Measurements from ENCODE around the gene TCEA2.

The TCEA2 gene

GRCh38 chr20:64057628-64058498, 5.1 kb upstream of the TCEA2 start:
- peak; percentile 92 for DNase-seq (ENCODE audit: low spot score)
- in situ Hi-C loops (cut with MboI; ENCODE audit: low sequenced_read_pairs, unreplicated experiment), result no loop called here

GRCh38 chr20:64058536-64058935, 4.5 kb upstream of the TCEA2 start:
- in situ Hi-C loops (cut with MboI; ENCODE audit: low sequenced_read_pairs, unreplicated experiment), result no loop called here
- TF ChIP-seq, protein P1, sequence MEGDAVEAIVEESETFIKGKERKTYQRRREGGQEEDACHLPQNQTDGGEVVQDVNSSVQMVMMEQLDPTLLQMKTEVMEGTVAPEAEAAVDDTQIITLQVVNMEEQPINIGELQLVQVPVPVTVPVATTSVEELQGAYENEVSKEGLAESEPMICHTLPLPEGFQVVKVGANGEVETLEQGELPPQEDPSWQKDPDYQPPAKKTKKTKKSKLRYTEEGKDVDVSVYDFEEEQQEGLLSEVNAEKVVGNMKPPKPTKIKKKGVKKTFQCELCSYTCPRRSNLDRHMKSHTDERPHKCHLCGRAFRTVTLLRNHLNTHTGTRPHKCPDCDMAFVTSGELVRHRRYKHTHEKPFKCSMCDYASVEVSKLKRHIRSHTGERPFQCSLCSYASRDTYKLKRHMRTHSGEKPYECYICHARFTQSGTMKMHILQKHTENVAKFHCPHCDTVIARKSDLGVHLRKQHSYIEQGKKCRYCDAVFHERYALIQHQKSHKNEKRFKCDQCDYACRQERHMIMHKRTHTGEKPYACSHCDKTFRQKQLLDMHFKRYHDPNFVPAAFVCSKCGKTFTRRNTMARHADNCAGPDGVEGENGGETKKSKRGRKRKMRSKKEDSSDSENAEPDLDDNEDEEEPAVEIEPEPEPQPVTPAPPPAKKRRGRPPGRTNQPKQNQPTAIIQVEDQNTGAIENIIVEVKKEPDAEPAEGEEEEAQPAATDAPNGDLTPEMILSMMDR (IDR thresholded peaks at IDR 0.05; ENCODE audit: borderline replicate concordance, control extremely low read depth, extremely low read depth, insufficient read depth, missing control alignments), result no peak
- no peak for DNase-seq (ENCODE audit: low spot score)

More at GRCh38 chr20:64057628-64058498, 5.1 kb upstream of the TCEA2 start:
- TF ChIP-seq, protein P1 (IDR thresholded peaks at IDR 0.05; ENCODE audit: borderline replicate concordance, control extremely low read depth, extremely low read depth, insufficient read depth, missing control alignments), result peak; percentile 95

DNA sequence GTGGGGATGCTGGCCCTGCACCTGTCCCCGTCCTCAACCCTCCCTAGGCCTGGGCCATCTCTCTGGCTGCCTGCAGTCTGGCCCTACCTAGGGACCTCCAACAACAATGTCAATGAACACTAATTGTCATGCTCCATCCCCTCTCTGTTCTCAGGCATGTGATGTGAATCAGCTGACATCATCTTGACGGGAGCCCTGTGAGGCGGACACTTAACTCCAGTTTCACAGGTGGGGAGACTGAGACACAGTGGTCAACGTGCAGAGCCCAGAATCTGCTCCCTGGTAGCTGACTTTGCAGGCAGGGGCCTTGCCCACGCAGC, 762 bp upstream of the TCEA2 start:
- in situ Hi-C loops (cut with MboI; ENCODE audit: low sequenced_read_pairs, unreplicated experiment), result no loop called here
- TF ChIP-seq, protein P1 (IDR thresholded peaks at IDR 0.05; ENCODE audit: borderline replicate concordance, control extremely low read depth, extremely low read depth, insufficient read depth, missing control alignments), result no peak
- DNase-seq (ENCODE audit: low spot score), result no peak

DNA sequence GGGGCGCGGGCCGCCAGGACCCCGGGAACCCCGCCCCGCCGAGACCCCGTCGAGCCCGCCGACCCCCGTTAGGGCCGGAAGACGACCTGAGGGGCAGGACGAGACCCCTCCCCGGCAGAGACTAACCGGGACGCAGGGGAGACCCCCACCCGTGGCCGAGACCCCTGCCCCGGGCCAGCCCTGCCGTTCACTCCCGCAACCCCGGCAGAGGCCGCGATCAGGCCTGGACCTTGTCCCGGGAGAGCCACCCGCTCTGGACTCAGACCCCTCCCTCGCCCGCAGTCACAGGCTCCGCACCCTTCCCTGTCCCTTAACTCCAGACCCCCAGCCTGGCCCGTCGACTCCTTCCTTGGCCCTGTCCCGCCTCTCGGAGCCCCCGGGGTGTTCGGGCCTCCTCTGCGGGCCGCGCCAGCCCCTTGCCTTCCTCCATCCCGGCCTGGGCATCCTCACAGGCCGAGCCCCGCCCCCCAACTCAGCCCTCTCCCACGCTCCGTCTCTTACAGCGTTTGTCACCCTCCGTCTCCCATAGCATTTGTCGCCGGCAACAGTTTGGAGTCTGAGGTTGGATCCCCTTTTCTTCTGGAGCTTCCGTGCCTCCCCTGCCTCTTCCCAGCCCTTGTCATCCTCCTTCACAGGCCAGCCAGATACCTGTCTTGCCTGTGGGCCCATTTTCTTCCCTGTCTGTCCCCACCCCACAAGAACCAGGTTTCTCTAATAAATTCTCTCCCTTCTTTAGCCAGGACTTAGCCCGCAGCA, 569 bp downstream of the TCEA2 start:
- DNase-seq (ENCODE audit: low spot score), result no peak
- TF ChIP-seq, protein P1 (IDR thresholded peaks at IDR 0.05; ENCODE audit: borderline replicate concordance, control extremely low read depth, extremely low read depth, insufficient read depth, missing control alignments), result no peak
- in situ Hi-C loops (cut with MboI; ENCODE audit: low sequenced_read_pairs, unreplicated experiment), result no loop called here

DNA sequence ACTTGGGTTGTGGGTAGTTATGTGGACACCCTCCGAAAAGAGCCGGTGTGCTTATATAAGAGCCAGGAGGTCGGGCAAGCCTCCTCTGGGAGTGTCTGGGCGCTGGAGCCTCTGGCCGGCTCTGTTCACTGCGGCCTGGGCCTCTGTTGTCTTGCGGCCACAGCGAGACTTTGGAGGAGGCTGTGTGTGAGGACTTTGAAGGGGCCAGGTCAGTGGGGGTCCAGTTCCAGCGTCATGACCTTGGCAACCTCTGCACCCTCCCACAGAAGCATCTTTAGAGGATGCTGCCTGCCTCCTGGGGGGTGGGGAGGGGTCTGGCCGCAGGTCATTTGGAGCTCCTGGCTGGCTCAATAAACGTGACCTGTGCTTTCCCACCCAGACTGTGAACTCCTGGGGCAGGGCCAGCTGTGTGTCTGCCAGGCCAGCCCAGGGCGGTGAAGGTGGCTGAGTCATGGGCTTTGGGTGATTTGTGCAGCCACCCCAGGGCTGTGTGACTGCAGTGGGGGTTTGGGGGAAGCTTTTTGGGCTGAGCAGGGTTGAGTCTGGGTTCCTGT, 1.2 kb downstream of the TCEA2 start:
- in situ Hi-C loops (cut with MboI; ENCODE audit: low sequenced_read_pairs, unreplicated experiment), result no loop called here
- TF ChIP-seq, protein P1 (IDR thresholded peaks at IDR 0.05; ENCODE audit: borderline replicate concordance, control extremely low read depth, extremely low read depth, insufficient read depth, missing control alignments), result no peak
- DNase-seq (ENCODE audit: low spot score), result no peak

GRCh38 chr20:64065062-64065973, 2.3 kb downstream of the TCEA2 start:
- DNase-seq (ENCODE audit: low spot score), result no peak
- TF ChIP-seq, protein P1 (IDR thresholded peaks at IDR 0.05; ENCODE audit: borderline replicate concordance, control extremely low read depth, extremely low read depth, insufficient read depth, missing control alignments), result no peak
- in situ Hi-C loops (cut with MboI; ENCODE audit: low sequenced_read_pairs, unreplicated experiment), result no loop called here

Measured in GM13976 (cell line).